Stimulated activated CD8-positive, alpha-beta memory T cell treated with anti-CD3 and anti-CD28 coated beads, Interleukin-4, amount 100 ng/mL, for 1 hour (primary cell): ENCODE results near the gene DNAJC21.

Experiments used
- DNase-seq, 2 donors: peaks; one replicate each; pipeline ENCODE4 v3.0.0-alpha.2; 2020; ENCODE audit warnings: low read depth in 2 of 2, low spot score in 1 of 2

Gene DNAJC21

DNA sequence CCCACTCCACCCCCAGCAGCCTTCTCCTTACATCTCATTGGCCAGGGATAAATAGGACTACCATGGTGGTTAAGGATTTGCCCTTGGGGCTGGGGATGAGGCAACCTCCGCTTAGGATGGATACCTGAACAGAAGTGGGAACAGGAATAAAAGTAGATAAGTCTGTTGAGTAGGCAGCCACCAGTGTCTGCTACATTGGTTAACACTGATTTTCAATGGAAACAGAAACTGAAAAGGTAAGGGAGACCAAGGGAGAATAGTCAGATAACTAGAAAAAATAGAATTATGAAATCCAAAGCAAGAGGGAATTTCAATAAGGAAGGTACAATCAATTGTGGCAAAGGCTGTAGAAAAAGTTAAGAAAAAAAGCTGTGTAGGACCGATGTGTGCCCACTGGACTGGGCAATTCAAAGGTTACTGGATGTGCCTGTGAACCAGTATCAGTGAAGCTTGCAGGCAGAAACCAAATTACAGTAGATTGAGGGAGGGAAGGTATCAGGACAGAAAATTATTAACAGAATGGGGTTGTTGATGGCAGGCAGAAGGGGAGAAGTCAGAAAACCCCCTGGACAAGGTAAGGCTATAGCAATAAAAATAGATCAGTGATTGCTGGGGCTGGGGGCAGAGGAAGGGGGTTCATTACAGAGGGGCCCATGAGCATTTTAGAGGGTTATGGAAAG, 48.7 kb downstream of the DNAJC21 start:
- no peak for DNase-seq

- DNase-seq = no peak
Measured at GRCh38 chr5:34978681-34979080, 49.3 kb downstream of the DNAJC21 start.

- no peak for DNase-seq
Measured at GRCh38 chr5:34982823-34983222, 53.5 kb downstream of the DNAJC21 start.

DNA sequence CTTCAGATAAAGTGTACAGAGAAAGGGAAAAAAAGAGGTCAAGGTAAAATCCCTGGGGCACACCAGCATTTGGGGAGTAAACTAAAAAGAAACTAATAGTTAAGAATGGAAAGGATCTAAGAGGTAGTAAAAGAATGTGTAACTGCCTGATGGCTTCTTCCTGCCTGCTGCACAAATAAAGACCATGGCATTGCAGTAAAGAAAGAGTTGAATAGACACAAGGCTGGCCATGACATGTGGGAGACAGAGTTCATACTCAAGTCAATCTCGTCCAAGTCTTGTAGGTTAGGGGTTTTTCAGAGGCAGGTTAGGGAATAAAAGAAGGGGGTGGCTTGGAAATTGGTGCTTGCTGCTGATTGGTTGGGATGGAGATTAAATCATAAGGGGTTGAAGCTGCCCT, 57.6 kb downstream of the DNAJC21 start:
- no peak for DNase-seq

GRCh38 chr5:34991486-34992238, 62.3 kb downstream of the DNAJC21 start:
- DNase-seq = no peak

GRCh38 chr5:34993951-34994350, 64.6 kb downstream of the DNAJC21 start:
- no peak for DNase-seq

GRCh38 chr5:34996261-34996660, 66.9 kb downstream of the DNAJC21 start:
- DNase-seq = no peak

DNA sequence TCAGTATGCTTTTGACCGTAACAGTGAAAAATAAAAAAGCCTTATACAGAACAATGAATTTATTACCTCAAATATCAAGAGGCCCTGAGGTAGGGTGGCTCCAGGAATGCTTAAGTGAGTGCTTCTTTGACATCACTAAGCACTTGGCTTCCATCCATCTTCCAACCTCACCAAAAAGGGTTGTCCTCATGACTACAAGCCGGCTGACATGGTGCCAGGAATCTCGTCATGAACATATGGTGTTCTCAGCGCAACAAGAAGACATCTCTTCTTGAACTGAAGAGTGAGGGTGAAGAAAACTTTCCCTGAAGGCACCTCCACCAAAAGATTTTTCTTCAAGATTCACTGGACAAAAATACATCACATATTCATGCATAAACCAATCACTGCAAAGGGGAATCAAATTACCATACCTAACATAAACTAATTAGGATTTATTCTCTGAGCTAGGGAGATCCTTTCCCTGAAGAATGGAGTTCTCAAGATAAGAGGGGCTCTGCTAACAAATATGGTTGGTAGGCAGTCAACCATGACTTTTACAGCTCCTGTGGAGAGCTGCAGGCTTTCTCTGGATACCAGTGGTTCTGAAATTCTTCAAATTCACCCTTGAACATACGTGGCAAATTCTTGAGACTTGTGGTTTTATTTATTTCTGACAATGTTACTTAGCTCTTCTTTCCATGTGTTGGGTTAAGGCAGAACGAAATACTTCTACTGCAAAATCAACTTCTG, 68.9 kb downstream of the DNAJC21 start:
- DNase-seq = no peak

DNA sequence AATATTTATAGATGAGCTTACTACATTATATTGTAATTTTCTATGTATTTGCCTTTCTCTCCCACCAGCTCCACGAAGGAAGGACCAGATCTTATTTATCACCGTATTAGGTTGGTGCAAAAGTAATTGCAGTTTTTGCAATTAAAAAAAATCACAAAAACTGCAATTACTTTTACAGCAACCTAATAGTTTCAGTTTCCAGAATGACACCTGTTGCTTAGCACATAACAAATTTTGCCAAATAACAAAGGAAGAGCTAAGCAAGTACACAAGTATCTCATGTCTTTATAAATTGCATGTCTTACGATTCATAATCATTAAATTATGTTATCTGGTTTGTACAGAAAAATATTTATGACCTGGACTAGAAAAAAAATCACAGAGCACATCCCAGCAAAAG, 72.5 kb downstream of the DNAJC21 start:
- DNase-seq = no peak

GRCh38 chr5:35002459-35002858, 73.1 kb downstream of the DNAJC21 start:
- DNase-seq = no peak

DNA sequence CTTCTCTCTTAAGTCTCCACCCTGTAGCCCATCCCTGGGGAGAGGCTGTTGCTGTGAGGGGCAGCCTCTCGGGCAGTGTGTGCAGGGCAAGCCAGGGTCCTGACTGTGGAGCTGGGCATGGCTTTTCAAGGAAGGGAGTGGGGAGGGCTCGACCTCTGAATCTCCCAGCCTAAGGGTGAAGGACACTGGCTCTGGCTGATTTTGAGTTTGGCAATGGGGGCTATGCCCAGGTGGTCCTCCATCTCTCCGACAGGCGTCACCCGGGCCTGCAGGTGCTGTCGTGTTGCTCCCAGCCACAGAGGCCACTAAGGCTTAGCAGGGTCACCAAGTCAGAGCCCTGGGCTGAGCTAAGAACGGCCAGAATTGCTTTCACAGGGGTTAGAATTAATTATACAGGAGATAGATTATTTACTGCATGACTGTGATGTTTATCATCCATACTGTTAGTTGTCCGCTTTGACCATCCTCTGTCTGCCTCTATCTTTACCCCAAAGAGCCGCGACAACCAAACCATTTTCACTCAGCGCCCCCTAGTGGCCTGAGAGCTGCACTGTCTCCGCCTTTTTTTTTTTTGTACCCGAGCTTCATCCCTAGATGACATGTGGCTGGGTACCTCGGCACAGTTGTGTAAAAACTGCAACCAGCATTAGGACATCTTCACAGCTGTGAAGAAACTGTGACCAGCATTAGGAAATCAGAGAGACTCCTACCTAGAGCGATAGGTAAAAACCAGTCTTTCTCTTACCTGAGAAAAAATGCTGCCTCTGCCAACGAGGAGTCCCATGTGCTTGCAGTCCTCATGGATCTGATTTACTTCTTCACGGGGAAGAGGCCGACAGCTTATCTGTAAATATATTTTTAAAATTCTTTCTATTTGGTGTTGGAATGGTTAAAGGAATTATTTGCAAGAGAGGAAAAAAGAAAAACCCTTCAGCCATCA, 73.9 kb downstream of the DNAJC21 start:
- peak in 1 of 2 donors; percentile 10 for DNase-seq

- no peak for DNase-seq
Measured at GRCh38 chr5:35004200-35004599, 74.8 kb downstream of the DNAJC21 start.

DNA sequence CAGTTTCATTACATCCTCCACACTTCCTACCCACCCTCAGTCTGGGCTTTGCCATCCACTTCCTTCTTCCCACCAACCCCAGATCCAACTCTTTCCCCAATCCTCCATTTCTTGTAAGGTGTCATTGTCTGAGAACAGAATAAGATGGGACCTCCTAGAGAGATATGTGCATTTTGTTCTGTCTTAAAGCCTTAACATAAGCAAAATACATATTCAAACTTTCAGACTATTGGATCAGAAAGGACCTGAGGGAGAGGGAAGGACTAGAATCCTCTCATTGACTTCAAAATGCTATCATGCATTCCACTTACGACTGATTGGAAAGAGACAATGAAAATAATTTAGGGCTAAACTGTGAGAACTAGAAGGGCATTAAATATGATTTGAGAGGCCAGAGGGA, 75.4 kb downstream of the DNAJC21 start:
- no peak for DNase-seq
